ENCODE results near the gene SLC22A3. TPM values are rescaled to one million over a fixed set of nuclear protein-coding genes. Genes with fewer than 3 reads are reported as not detected.
A peak's percentile ranks its signal among the peaks of the same experiment; 100 is the strongest.

Gene SLC22A3
- total and polyA plus RNA-seq, 2 of the 13 experiments (the other 11 are each of a cell fraction or from before 2014, with no cell fraction given) = 12.0 to 31.5 TPM

DNA sequence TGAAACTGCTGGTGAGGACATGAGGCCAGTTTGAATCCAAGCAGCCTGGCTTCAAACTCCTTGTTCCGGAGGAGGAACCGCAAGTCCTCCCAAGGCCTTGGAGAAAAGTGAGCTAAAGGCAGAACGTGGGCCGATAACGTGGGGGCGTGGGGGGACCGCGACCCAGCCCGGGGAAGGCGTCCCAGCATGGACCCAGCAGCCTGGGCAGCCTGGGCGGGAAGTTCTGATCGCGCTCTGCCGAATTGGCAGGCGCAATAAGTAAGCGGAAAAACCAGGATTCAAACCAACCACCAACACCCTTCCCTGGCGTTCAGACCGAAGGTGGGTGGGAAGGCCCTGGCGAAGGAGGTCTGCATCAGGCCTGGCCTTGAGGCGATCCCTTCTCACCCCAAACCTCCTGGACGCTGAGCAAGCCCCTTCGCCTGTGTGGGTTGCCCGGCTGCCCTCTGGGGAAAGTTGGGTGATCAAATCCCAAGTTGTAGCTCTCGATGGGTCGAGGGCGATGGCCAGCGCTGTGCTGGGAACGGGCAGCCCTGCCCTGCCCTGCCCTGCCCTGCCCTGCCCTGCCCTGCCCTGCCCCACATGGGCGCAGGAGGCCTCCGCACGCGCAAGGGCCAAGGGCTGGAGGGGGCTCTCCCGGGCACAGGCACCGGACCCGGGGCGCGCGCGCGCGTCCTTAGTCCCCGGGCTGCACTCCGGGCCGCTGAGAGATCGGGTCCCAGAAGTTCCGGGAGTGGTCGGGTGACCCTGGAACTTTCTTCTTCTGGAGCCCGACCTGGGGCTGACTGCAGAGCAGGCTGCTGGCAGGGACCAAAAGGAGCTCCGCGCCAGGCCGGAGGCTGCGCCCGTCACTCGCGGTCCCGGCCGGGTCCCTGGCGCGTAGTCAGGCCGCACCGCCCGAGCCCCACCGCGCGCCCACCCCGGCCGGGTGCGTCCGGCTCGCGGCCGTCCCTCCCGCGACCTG is 637 bp upstream of the SLC22A3 start (continued):
- TF ChIP-seq, protein P1, sequence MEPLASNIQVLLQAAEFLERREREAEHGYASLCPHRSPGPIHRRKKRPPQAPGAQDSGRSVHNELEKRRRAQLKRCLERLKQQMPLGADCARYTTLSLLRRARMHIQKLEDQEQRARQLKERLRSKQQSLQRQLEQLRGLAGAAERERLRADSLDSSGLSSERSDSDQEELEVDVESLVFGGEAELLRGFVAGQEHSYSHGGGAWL (CRISPR knock-in tag; IDR thresholded peaks at IDR 0.05) = no peak
- TF ChIP-seq CBFB (CRISPR knock-in tag; IDR thresholded peaks at IDR 0.05) (no peak), HNRNPLL (IDR thresholded peaks at IDR 0.05; ENCODE audit: low read depth, low read length, poor library complexity, severe bottlenecking) (peak; percentile 38), HMG20A (CRISPR knock-in tag; IDR thresholded peaks at IDR 0.05; ENCODE audit: borderline replicate concordance) (no peak), GATA4 (IDR thresholded peaks at IDR 0.05; ENCODE audit: borderline replicate concordance, low read depth) (no peak), SYNCRIP (IDR thresholded peaks at IDR 0.05; ENCODE audit: insufficient read depth, low read depth, low read length) (no peak), SP2 (CRISPR knock-in tag; IDR thresholded peaks at IDR 0.05) (no peak), NCOA2 (CRISPR knock-in tag; IDR thresholded peaks at IDR 0.05) (no peak), NFKB2 (CRISPR knock-in tag; IDR thresholded peaks at IDR 0.05; ENCODE audit: borderline replicate concordance) (0 out of 2 replicates have a peak, but pooled peaks have one; percentile 12), ZNF562 (CRISPR knock-in tag; IDR thresholded peaks at IDR 0.05; ENCODE audit: borderline replicate concordance) (no peak), ZNF335 (CRISPR knock-in tag; IDR thresholded peaks at IDR 0.05) (no peak), POLR2AphosphoS5 (IDR thresholded peaks at IDR 0.05; ENCODE audit: low read depth, low read length) (no peak), DNMT1 (CRISPR knock-in tag; IDR thresholded peaks at IDR 0.05) (no peak; the same call in 1 of the 2 replicates), ZNF781 (CRISPR knock-in tag; IDR thresholded peaks at IDR 0.05; ENCODE audit: borderline replicate concordance, not compliant biosample characterization) (no peak), SMAD3 (CRISPR knock-in tag; IDR thresholded peaks at IDR 0.05) (no peak), SALL1 (CRISPR knock-in tag; IDR thresholded peaks at IDR 0.05) (no peak), MBD4 (IDR thresholded peaks at IDR 0.05; ENCODE audit: borderline replicate concordance, low read length) (no peak)
- TF ChIP-seq, protein P2, sequence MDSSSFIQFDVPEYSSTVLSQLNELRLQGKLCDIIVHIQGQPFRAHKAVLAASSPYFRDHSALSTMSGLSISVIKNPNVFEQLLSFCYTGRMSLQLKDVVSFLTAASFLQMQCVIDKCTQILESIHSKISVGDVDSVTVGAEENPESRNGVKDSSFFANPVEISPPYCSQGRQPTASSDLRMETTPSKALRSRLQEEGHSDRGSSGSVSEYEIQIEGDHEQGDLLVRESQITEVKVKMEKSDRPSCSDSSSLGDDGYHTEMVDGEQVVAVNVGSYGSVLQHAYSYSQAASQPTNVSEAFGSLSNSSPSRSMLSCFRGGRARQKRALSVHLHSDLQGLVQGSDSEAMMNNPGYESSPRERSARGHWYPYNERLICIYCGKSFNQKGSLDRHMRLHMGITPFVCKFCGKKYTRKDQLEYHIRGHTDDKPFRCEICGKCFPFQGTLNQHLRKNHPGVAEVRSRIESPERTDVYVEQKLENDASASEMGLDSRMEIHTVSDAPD (CRISPR knock-in tag; IDR thresholded peaks at IDR 0.05) = peak; percentile 61; the same call in 1 of the 2 replicates
- TF ChIP-seq, protein P3, sequence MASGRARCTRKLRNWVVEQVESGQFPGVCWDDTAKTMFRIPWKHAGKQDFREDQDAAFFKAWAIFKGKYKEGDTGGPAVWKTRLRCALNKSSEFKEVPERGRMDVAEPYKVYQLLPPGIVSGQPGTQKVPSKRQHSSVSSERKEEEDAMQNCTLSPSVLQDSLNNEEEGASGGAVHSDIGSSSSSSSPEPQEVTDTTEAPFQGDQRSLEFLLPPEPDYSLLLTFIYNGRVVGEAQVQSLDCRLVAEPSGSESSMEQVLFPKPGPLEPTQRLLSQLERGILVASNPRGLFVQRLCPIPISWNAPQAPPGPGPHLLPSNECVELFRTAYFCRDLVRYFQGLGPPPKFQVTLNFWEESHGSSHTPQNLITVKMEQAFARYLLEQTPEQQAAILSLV (CRISPR knock-in tag; IDR thresholded peaks at IDR 0.05; ENCODE audit: borderline replicate concordance) = no peak; the same call in 1 of the 2 replicates
- TF ChIP-seq, protein P4, sequence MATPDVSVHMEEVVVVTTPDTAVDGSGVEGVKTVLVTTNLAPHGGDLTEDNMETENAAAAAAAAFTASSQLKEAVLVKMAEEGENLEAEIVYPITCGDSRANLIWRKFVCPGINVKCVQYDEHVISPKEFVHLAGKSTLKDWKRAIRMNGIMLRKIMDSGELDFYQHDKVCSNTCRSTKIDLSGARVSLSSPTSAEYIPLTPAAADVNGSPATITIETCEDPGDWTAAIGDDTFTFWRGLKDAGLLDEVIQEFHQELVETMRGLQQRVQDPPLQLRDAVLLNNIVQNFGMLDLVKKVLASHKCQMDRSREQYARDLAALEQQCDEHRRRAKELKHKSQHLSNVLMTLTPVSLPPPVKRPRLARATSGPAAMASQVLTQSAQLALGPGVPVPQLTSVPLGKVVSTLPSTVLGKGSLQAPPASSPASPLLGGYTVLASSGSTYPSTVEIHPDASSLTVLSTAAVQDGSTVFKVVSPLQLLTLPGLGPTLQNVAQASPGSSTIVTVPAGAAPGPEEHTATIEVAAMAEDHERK (CRISPR knock-in tag; IDR thresholded peaks at IDR 0.05; ENCODE audit: low read depth) = no peak
- TF ChIP-seq, protein P5, sequence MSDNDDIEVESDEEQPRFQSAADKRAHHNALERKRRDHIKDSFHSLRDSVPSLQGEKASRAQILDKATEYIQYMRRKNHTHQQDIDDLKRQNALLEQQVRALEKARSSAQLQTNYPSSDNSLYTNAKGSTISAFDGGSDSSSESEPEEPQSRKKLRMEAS (IDR thresholded peaks at IDR 0.05) = peak; percentile 57; the same call in 1 of the 2 replicates
- TF ChIP-seq, protein P6, sequence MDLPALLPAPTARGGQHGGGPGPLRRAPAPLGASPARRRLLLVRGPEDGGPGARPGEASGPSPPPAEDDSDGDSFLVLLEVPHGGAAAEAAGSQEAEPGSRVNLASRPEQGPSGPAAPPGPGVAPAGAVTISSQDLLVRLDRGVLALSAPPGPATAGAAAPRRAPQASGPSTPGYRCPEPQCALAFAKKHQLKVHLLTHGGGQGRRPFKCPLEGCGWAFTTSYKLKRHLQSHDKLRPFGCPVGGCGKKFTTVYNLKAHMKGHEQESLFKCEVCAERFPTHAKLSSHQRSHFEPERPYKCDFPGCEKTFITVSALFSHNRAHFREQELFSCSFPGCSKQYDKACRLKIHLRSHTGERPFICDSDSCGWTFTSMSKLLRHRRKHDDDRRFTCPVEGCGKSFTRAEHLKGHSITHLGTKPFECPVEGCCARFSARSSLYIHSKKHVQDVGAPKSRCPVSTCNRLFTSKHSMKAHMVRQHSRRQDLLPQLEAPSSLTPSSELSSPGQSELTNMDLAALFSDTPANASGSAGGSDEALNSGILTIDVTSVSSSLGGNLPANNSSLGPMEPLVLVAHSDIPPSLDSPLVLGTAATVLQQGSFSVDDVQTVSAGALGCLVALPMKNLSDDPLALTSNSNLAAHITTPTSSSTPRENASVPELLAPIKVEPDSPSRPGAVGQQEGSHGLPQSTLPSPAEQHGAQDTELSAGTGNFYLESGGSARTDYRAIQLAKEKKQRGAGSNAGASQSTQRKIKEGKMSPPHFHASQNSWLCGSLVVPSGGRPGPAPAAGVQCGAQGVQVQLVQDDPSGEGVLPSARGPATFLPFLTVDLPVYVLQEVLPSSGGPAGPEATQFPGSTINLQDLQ (CRISPR knock-in tag; IDR thresholded peaks at IDR 0.05) = no peak

Measured in HepG2 (cell line).